Measurements from ENCODE around the gene ABCA4. TPM values are rescaled to one million over a fixed set of nuclear protein-coding genes. Genes with fewer than 3 reads are reported as not detected.

The ABCA4 gene
- total RNA-seq, 1 experiment from 2014 or later = 1.5 TPM

- in situ Hi-C loops (cut with HindIII; ENCODE audit: low pct_unique_long_range_greater_than_20kb, low sequenced_read_pairs) = no loop called here
These were observed 80.9 kb downstream of the ABCA4 start for GRCh38 chr1:94039871-94040569.

DNA sequence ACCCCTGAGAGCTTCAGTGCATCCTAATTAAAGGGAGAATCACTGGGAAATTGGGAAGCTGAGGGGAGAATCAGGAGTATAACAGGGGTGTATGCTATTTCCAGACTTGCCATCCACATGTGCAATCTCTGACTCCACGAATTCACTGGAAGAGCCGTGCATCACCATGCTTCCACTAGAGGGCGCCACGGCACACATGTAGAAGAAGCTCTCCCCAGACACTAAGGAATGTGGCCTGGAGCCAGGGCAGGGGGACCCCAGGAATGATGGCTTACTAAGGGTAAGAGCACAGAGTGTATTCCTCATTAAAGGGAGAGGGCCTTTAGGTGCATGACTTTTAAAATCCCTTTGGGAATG lies 81.5 kb downstream of the ABCA4 start:
- intact Hi-C loops (cut with micrococcal nuclease; ENCODE audit: unreplicated experiment) (no loop called here), in situ Hi-C loops (cut with HindIII; ENCODE audit: low pct_unique_long_range_greater_than_20kb, low sequenced_read_pairs) (no loop called here)
- BruUV-seq (replicated peaks) = no TSS peak
- TF ChIP-seq POLR2AphosphoS5 (IDR thresholded peaks at IDR 0.05; ENCODE audit: low read depth, low read length) = no peak
- no peak for TF ChIP-seq REST (IDR thresholded peaks at IDR 0.05; ENCODE audit: insufficient read depth in 1 of 2, low read depth in 2 of 2, low read length in 1 of 2)
- peak; percentile 91 for TF ChIP-seq CTCF (IDR thresholded peaks at IDR 0.05)
- peaks cover 11% of the 10 kb centered on the region for H3K4me1 ChIP-seq (ENCODE audit: control insufficient read depth, insufficient read depth, low read length)
- peak overlapping the region; percentile 70 for H3K27ac ChIP-seq (ENCODE audit: low read length)
- no peaks in the 10 kb centered on the region for H3K36me3 ChIP-seq (ENCODE audit: control insufficient read depth, insufficient read depth, low read length)
- ChIA-PET CTCF (interaction anchor here (0.7 to 2.5 kb wide), 9 partner anchors 10 to 297 kb away, joined by 3 to 15 read pairs (median 3); no protein-coding TSS in a partner anchor), POLR2A (no interaction called here)
- no peak overlapping the region for H3K4me3 ChIP-seq (ENCODE audit: low read depth in 2 of 2, low read length in 2 of 2)
- no peaks in the 10 kb centered on the region for H3K9me3 ChIP-seq (ENCODE audit: control insufficient read depth, insufficient read depth, low read depth, low read length)
- ATAC-seq (peak; percentile 78), DNase-seq (ENCODE audit: low read depth, low spot score) (peak; percentile 47)
- H3K27me3 ChIP-seq (ENCODE audit: control insufficient read depth, insufficient read depth, low read length) = no peaks in the 10 kb centered on the region

More at GRCh38 chr1:94039871-94040569, 80.9 kb downstream of the ABCA4 start:
- no peak overlapping the region for H3K4me3 ChIP-seq (ENCODE audit: low read depth in 2 of 2, low read length in 2 of 2)
- H3K9me3 ChIP-seq (ENCODE audit: control insufficient read depth, insufficient read depth, low read depth, low read length) = no peaks in the 10 kb centered on the region
- ATAC-seq (peak; percentile 23), DNase-seq (ENCODE audit: low read depth, low spot score) (no peak)
- intact Hi-C loops (cut with micrococcal nuclease; ENCODE audit: unreplicated experiment) = loop anchor here (10.0 kb wide), 1 partner anchor 195 kb away; the partner anchor contains the start of gene ARHGAP29
- no TSS peak for BruUV-seq (replicated peaks)
- TF ChIP-seq REST (IDR thresholded peaks at IDR 0.05; ENCODE audit: insufficient read depth in 1 of 2, low read depth in 2 of 2, low read length in 1 of 2) (no peak), CTCF (IDR thresholded peaks at IDR 0.05) (peak; percentile 59)
- CTCF ChIA-PET = interaction anchor here (0.7 to 2.5 kb wide), 9 partner anchors 10 to 296 kb away, joined by 3 to 15 read pairs (median 3); no protein-coding TSS in a partner anchor
- POLR2A ChIA-PET = interaction anchor here (0.6 kb wide), 1 partner anchor 120 kb away, joined by 13 read pairs; no protein-coding TSS in a partner anchor
- no peaks in the 10 kb centered on the region for H3K27me3 ChIP-seq (ENCODE audit: control insufficient read depth, insufficient read depth, low read length)
- H3K4me1 ChIP-seq (ENCODE audit: control insufficient read depth, insufficient read depth, low read length) = peaks cover 16% of the 10 kb centered on the region
- H3K27ac ChIP-seq (ENCODE audit: low read length) = peak overlapping the region; percentile 70
- no peaks in the 10 kb centered on the region for H3K36me3 ChIP-seq (ENCODE audit: control insufficient read depth, insufficient read depth, low read length)

Data from Panc1 (cell line).